HPDE6-E6E7 (cell line): ENCODE results near the gene SEPTIN1.
"Not testable (repeated sequence)": the region's sequence is repeated elsewhere in the genome, so short reads cannot be mapped to it uniquely, and the experiment has no call there.

Source experiments
- DNase-seq: peaks from one replicate; pipeline ENCODE4 v3.0.0; 2011; ENCODE audit warnings: missing footprints; ENCODE audit errors: extremely low spot score

The SEPTIN1 gene

DNA sequence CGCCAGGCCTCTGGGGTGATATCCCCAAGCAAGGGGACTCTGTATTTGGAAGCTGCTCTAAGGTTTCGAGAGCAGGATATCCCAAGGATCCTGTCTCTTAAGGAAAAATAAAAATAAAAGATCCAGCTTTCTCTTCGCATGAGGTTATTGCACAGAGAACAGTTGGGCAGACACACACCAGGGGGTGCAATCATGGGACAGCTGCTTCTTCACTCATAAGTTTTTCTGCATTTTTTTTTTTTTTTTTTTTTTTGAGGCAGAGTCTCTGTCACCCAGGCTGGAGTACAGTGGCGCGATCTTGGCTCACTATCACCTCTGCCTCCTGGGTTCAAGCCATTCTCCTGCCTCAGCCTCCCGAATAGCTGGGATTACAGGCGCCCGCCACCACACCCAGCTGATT lies 40.4 kb downstream of the SEPTIN1 start:
- not testable (repeated sequence) for DNase-seq

GRCh38 chr16:30340621-30341020 lies 41.7 kb downstream of the SEPTIN1 start:
- no peak for DNase-seq

DNA sequence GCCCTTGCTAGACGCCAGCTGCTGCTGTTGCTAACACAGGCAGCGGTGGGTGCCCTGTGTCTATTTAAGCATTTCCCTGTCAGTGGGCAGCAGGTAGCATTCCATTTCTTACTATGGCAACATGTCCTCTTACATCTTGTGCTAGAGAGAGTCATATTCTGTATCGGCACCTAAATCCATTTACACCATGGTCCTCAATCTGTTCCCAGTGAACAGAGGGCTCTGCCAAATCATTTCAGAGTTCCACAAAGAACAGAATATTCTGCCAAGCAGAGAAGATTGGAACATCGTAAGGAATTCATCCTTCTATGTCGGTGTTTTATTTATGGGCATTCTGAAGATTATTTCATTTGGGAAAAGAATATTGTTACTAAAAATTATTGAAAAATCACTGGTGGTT lies 43.6 kb downstream of the SEPTIN1 start:
- not testable (repeated sequence) for DNase-seq

DNA sequence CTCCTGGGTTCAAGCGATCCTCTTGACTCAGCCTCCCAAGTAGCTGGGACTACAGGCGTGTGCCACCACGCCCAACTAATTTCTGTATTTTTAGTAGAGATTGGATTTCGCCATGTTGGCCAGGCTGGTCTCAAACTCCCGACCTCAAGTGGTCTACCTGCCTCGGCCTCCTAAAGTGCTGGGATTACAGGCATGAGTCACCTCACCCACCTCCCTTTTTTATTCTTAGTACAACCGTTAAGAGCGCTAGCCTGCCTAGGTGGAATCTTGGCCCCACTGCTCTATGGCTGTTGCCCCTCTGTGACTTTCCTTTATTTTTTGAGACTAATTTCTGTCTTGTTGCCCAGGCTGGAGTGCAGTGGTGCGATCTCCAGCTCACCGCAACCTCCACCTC lies 44.4 kb downstream of the SEPTIN1 start:
- DNase-seq: not testable (repeated sequence)

DNA sequence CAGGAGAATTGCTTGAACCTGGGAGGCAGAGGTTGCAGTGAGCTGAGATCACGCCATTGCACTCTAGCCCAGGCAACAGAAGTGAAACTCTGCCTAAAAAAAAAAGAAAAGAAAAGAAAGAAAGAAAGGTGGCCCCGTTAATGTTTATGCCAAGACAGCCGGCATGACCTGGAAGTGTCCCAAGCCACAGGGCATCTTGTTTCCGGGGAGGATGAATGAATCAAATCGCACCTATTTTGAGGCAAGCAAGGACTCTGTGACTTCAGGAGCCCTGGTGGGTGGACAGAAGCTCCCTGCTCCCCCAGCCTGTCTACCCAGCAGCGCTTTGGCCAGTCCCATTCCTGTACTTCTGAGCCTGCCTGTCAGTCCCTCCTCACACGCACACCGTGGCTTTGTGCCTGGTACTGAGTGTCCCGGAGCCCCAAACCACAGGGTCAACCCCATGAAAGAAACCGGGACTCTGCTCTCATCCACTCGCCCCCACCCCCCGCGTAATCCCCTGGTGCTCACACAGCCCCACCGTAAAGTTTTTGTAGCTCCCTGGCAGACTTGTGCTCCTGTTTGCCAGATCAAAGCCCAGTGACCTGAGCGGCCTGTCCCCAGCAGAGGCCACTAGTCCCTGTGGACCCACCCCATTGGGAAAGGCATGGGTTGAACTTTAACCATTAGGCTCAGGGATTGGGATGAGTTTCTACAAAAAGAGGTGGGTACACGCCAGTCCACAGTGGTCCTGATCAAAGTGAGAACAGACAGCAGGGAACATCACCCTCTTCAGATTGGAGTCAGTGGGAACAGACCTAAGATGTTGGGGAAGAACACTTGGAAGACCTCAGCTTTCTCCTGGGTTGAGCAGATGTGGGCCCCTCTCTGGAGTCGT lies 46.5 kb downstream of the SEPTIN1 start:
- no peak for DNase-seq

DNA sequence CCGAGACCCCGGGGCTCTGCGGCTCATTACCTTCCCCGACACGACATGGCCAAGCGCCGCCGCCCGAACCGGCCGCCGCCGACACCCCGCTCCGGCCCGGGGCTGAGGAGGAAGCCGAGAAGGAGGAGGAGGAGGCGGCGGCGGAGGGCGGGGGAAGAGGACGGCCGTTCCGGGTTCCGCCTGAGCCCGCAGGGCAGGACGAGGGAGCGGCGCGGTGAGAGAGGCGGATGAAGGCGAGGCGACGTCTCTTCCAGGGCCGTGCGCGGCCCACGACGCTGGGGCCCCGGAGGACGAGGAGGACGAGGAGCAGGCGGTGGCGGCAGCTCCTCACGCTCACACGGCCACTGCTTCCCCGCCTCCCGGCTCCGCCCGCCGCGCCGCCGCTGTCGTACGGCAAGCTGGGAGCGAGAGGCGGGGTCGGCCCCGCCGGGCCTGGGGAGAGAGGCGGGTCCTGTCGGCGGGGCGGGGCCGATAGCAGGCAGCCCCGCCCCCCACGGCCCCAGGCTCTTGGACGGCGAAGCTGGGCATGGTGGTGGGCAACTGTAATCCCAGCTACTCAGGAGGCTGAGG lies 47.2 kb downstream of the SEPTIN1 start:
- not testable (repeated sequence) for DNase-seq

- not testable (repeated sequence) for DNase-seq
These were observed 47.8 kb downstream of the SEPTIN1 start for GRCh38 chr16:30334473-30334989.
